ENCODE measurements around the gene PRDM1. TPM values are rescaled to one million over a fixed set of nuclear protein-coding genes. Genes with fewer than 3 reads are reported as not detected.

PRDM1 gene
- 1 to 10 TPM; 4.0 to 9.8 (median 8.9) TPM for polyA plus RNA-seq (ENCODE audit: insufficient read depth in 1 of 5, insufficient read length in 5 of 5, low replicate concordance in 1 of 5)
- long read RNA-seq, donor 1: 0 reads
- long read RNA-seq, donor 2, full-length matches to known transcripts: 1 of 1 reads
- long read RNA-seq, donor 2, partial matches to known transcripts: 0 of 1 reads
- long read RNA-seq, donor 2, other reads (novel, unspliced or antisense): 0 of 1 reads
- long read RNA-seq, donor 3: 0 reads
- long read RNA-seq, donor 4, partial matches to known transcripts: 7 of 7 reads
- long read RNA-seq, donor 4, other reads (novel, unspliced or antisense): 0 of 7 reads
- long read RNA-seq, donor 5: 0 reads
- long read RNA-seq, donor 6: 0 reads
- long read RNA-seq, donor 7, partial matches to known transcripts: 0 of 1 reads
- long read RNA-seq, donor 7, other reads (novel, unspliced or antisense): 0 of 1 reads
- long read RNA-seq, donor 8: 0 reads

- peak; percentile 55 to 65 for DNase-seq
Measured at GRCh38 chr6:106085984-106086813, at the start of gene PRDM1. PRDM1 (plus strand) TSS chr6:106086336; CDS start chr6:106086554, 218 bp downstream.

- DNase-seq: no peak
Measured at GRCh38 chr6:106037060-106037459, 49.1 kb upstream of the PRDM1 start.

- DNase-seq: no peak
Measured at GRCh38 chr6:106039897-106040592, 46.1 kb upstream of the PRDM1 start.

- DNase-seq: no peak
Measured at GRCh38 chr6:106044151-106044550, 42.0 kb upstream of the PRDM1 start.

GRCh38 chr6:106045077-106045476 is 41.1 kb upstream of the PRDM1 start:
- no peak for DNase-seq

GRCh38 chr6:106046116-106046853 is 39.9 kb upstream of the PRDM1 start:
- DNase-seq: no peak

- no peak for DNase-seq
Measured at GRCh38 chr6:106046854-106047200, 39.3 kb upstream of the PRDM1 start.

GRCh38 chr6:106048336-106048735 is 37.8 kb upstream of the PRDM1 start:
- no peak for DNase-seq

- no peak for DNase-seq
Measured at GRCh38 chr6:106050538-106050937, 35.6 kb upstream of the PRDM1 start.

- no peak for DNase-seq
Measured at GRCh38 chr6:106051226-106051625, 34.9 kb upstream of the PRDM1 start.

GRCh38 chr6:106053484-106054205 is 32.5 kb upstream of the PRDM1 start:
- no peak for DNase-seq

GRCh38 chr6:106055489-106055888 is 30.6 kb upstream of the PRDM1 start:
- DNase-seq: no peak

- no peak for DNase-seq
Measured at GRCh38 chr6:106056060-106056745, 29.9 kb upstream of the PRDM1 start.

- DNase-seq: no peak
Measured at GRCh38 chr6:106056746-106057390, 29.3 kb upstream of the PRDM1 start.

- no peak for DNase-seq
Measured at GRCh38 chr6:106059331-106059730, 26.8 kb upstream of the PRDM1 start.

- no peak for DNase-seq
Measured at GRCh38 chr6:106060167-106060566, 26.0 kb upstream of the PRDM1 start.

GRCh38 chr6:106063448-106063850 is 22.7 kb upstream of the PRDM1 start:
- no peak for DNase-seq

GRCh38 chr6:106064142-106064541 is 22.0 kb upstream of the PRDM1 start:
- no peak for DNase-seq

GRCh38 chr6:106064756-106065155 is 21.4 kb upstream of the PRDM1 start:
- DNase-seq: no peak

- no peak for DNase-seq
Measured at GRCh38 chr6:106066989-106067388, 19.1 kb upstream of the PRDM1 start.

Measured in right lung (tissue), 10 donors.